IPS-NIHi11 (cell line): ENCODE measurements around the gene ERC2.

Experiments used
- DNase-seq: peaks from one replicate; pipeline ENCODE4 v3.0.0; 2012; ENCODE audit warnings: mixed read lengths, low spot score

Gene ERC2

GRCh38 chr3:55929154-55929869 lies 539.0 kb downstream of the ERC2 start:
- no peak for DNase-seq

DNA sequence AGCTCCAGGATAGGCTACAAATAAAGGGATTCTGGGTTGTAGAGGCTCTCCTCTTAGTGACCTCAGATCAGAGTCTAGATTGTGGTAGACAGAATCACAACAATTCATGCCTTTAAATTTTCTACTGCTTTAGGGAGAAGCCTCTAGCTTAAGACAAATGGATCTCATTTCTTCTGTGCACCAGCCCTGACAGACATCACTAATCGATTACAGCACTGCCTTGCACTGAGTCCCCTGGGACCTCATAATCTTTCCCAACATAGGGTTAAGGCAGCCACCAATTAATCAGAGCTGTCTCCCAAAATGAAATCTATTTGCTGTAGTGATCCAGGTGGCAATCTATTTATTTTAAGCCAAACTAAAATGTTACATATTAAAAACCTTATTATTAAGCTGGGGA lies 544.6 kb downstream of the ERC2 start:
- no peak for DNase-seq

DNA sequence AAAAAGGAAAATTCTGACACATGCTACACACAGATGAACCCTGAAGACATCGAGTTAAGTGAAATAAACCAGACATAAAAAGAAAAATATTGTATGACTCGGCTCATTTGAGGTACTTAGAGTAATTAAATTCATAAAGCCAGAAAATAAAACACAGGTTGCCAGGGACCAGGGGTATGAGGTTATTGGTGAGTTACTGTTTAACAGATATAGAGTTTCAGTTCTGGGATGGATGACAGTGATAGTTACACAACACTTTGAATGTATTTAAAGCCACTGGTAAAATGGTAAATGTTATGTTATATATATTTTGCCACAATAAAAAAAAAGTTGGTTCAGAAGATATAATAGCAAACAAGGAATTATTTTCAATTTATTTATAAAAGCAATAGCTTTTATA lies 545.1 kb downstream of the ERC2 start:
- DNase-seq: no peak

DNA sequence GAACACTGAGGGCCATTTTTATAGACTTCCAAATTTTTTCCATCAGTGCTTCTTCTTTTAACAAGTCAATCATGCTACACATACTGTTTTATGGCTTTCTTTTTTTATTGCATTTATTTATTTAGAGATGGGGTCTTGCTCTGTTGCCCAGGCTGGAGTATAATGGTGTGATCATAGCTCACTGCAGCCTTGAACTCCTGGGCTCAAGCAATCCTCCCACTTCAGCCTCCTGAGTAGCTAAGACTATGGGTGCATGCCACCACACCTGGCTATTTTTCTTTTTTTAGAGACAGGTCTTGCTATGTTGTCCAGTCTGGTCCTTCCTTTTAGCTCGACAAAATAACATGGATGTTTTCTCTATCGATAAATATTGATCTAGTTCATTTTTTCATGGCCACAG lies 555.4 kb downstream of the ERC2 start:
- DNase-seq: no peak

GRCh38 chr3:55911266-55911665 lies 557.0 kb downstream of the ERC2 start:
- no peak for DNase-seq

- no peak for DNase-seq
These were observed 557.7 kb downstream of the ERC2 start for GRCh38 chr3:55910543-55910942.

- DNase-seq: no peak
These were observed 558.9 kb downstream of the ERC2 start for GRCh38 chr3:55909373-55909772.

DNA sequence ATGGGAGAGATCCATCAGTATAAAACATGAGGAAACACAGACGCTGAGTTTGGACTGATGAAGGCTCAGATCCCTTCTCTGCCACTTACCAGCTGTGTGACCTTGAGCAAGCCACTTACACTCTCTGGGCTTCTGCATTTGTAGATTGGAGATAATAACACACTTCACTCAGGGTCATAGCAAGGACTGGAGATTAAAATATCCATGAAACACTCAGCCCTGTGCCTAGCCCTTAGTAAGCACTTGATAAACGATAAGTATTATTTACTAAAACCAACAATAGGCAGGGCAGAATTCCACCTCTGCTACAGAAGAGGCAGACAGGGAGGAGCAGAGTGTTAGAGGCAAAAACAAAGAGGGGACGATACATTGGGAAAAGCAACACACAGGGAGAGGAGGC lies 560.7 kb downstream of the ERC2 start:
- no peak for DNase-seq

DNA sequence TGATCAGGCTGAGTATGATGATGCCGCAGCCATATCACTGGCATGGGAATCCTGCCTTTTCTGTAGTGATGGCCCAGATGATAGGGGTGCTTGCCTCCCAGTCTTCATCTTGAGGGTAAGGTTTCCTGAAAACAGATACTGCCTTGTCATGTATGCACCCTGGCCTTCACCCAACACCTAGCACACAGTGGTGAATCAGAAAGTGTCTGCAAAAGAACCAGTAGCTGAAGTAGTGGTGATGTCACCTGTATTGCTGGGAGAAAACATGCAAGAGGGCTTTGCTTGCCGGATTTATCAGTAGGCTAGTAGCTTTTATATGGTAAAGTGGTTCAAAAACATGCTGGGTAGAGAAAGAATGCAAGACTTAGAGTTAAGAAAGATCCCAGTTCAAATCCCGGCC lies 561.4 kb downstream of the ERC2 start:
- DNase-seq: no peak

GRCh38 chr3:55904716-55905115 lies 563.6 kb downstream of the ERC2 start:
- DNase-seq: no peak

DNA sequence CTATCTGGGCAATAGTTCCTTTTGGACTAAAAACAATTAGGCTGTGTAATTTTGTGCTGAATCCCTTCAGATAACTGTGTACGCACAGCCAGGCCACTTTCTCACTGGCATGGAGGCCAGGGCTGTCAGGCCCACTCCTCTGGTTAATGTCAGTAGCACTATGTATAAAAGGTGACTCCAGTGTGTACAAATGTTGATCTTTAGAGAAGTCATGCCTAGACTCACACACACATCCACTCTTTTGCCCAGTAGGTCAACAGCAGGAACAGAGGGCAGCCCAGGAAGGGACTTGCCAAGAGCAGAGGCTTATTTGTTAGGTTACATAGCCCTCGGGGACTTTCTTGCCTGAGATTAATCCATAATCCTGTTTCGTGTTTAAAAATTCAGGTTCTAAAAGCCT lies 564.6 kb downstream of the ERC2 start:
- DNase-seq: no peak

- DNase-seq: no peak
These were observed 565.9 kb downstream of the ERC2 start for GRCh38 chr3:55902221-55902900.

- DNase-seq: peak; percentile 48
These were observed 568.4 kb downstream of the ERC2 start for GRCh38 chr3:55899887-55900286.

DNA sequence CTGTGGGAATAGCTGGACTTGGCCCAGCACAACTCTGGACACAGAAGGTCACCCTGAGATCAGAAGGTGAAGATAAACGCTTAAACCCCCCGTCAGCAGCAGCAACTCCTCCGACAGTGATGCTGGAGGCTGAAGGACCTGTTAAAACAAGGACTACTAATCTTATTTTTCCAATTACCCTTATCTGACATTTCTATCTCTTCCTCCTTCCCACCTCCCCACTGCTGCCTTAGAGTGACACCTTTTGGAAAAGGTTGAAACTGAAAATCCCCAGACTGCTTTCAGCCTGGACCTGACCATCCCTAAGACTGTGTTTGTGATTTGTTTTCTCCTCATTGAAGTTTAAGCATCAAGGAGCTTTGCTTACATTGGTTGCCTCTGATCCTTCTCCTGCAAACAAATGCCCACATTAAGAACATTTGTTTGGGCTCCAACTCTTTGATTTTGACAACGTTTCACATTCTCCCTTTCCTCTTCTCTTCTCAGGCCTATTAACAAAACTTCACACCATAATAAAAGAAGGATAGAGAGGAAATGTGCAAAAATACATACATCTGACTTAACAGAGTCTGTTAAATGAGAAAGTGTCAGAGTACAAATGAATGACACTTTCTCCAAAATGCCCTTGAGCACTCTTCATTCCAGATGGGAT lies 570.6 kb downstream of the ERC2 start:
- DNase-seq: peak; percentile 29

GRCh38 chr3:55895897-55896566 lies 572.2 kb downstream of the ERC2 start:
- DNase-seq: no peak

DNA sequence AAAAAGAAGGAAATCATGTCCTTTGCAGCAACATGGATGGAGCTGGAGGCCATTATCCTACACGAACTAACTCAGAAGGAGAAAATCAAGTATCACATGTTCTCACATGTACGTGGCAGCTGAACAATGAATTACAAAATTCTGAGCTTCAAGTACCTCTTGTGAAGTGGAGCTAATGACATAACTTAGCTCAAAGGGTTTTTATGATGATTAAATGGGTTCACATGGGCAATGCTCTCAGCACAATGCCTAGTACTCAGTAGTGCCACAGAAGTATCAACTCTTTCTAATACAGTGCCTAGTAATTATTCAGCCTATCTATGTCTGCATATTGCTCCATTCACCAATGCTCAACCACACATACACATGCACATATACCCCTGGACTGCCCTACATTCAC lies 573.7 kb downstream of the ERC2 start:
- no peak for DNase-seq

DNA sequence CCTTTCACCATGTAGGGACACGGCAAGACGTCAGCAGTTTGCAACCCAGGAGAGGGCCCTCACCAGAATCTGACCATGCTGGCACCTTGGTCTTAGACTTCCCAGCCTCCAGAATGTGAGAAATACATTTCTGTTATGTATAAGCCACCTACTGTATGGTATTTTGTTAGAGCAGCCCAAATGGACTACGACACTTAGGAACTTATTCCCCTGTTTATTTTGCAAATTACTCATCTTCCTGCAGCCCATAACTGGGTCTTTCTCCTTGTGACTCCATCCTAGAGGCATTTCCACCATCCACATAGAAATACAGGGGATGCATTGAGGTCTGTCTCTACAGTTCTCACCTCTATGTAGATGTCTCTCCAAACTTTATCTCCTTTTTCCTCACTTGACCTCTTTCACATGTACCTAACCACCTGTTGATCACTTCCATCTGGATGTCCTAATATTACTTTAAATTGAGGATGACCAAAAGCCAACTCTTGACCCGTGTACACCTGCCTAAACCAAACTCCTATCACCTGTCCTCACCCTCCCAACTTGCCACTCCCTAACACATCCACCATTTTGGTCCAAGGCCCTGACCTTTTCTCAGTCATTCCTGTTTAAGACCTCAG lies 575.1 kb downstream of the ERC2 start:
- no peak for DNase-seq

GRCh38 chr3:55891106-55891505 lies 577.2 kb downstream of the ERC2 start:
- no peak for DNase-seq

GRCh38 chr3:55888282-55888885 lies 579.9 kb downstream of the ERC2 start:
- no peak for DNase-seq

DNA sequence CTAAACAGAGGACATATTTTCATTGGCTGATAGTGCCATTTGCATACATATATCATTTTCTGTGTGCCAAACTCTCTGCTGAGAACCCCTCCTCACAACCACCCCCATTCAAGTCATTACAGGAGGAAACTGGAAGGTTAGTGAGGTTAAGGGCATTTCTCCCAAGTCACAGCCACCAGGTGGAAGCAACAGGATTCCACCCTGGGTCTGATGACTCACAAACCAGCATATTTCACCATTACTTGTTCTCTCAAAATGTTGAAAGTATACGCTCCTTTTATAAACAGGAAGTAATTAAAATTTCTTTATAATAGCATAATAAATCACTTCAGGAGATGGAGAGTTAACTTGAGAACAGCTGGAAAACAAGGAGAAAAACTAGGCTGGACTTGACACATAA lies 582.5 kb downstream of the ERC2 start:
- DNase-seq: peak; percentile 20

DNA sequence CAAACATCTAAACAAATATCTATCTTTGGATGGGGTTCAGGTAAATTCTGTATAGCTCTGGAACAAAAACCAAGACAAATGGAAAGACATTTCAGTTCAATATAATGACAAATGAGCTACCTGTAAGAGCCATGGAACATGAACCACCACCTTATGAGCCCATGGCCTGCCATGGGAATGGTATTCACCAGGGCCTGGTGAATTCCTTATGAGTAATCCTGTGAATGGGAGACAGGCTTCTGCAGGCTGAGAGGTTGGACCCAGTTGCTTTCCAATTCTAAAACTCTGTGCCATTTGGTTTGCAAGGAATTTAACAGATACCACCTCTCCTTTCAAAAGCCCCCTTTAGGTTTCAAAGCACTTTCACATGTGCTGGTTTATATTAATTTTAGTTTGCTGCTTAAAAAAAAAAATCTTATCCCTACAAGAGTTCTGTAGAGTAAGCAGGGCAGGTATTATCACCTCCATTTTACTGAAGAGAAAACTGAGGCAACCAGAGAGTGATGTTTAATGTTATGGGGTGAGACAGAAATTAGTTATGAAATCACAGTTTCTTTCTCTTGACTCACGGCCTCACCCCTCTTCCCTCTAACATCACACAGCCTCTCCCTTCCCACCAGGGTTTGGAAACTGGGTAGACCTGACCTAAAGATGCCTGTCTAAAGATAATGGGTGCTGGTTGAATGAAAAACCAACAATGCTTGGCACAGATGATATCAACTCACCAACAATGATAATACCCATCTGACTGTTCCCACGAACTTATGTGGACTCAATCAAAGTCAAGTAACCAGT lies 583.6 kb downstream of the ERC2 start:
- no peak for DNase-seq
